ENCODE results near the gene WWC1. TPM values are rescaled to one million over a fixed set of nuclear protein-coding genes. Genes with fewer than 3 reads are reported as not detected.
A peak's percentile ranks its signal among the peaks of the same experiment; 100 is the strongest.

Gene WWC1
- total RNA-seq, 2 donors from 2014 or later, result 2.7 to 8.1 TPM

- Histone ChIP-seq H3K36me3 (no peaks in the 10 kb centered on the region), H3K27me3 (no peaks in the 10 kb centered on the region), H3K4me3 (no peak overlapping the region), H3K27ac (no peak overlapping the region), H3K4me1 (no peaks in the 10 kb centered on the region), H3K9me3 (no peaks in the 10 kb centered on the region)
- TF ChIP-seq, protein P1, sequence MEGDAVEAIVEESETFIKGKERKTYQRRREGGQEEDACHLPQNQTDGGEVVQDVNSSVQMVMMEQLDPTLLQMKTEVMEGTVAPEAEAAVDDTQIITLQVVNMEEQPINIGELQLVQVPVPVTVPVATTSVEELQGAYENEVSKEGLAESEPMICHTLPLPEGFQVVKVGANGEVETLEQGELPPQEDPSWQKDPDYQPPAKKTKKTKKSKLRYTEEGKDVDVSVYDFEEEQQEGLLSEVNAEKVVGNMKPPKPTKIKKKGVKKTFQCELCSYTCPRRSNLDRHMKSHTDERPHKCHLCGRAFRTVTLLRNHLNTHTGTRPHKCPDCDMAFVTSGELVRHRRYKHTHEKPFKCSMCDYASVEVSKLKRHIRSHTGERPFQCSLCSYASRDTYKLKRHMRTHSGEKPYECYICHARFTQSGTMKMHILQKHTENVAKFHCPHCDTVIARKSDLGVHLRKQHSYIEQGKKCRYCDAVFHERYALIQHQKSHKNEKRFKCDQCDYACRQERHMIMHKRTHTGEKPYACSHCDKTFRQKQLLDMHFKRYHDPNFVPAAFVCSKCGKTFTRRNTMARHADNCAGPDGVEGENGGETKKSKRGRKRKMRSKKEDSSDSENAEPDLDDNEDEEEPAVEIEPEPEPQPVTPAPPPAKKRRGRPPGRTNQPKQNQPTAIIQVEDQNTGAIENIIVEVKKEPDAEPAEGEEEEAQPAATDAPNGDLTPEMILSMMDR (IDR thresholded peaks at IDR 0.05), result no peak
- no peak for DNase-seq (ENCODE audit: low spot score)
Observed at GRCh38 chr5:168480601-168481000, 189.2 kb downstream of the WWC1 start.

GRCh38 chr5:168481330-168481788, 189.9 kb downstream of the WWC1 start:
- TF ChIP-seq, protein P1 (IDR thresholded peaks at IDR 0.05), result no peak
- no peak for DNase-seq (ENCODE audit: low spot score)
- Histone ChIP-seq H3K27me3 (no peaks in the 10 kb centered on the region), H3K36me3 (no peaks in the 10 kb centered on the region), H3K9me3 (no peaks in the 10 kb centered on the region), H3K4me3 (no peak overlapping the region), H3K4me1 (no peaks in the 10 kb centered on the region), H3K27ac (no peak overlapping the region)

DNA sequence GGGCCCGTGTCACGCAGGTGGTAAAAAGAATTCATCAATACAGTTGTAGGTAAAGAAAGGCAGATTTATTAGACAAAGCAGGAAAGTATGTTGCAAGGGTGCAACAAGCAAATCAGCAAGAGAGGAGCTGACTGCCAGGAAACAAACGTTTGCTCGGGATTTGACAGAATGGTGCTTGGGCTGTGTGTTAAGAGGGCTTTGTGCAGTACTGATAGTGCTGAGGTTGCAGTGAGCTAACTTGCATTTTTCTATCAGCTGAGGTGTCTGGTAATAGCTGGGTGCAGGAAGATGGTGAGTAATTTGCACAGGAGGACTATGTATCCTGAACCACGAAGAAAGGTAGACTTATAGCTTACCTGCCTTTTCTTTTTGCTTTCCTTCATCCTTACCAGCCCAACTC, 190.9 kb downstream of the WWC1 start:
- no peak for DNase-seq (ENCODE audit: low spot score)
- Histone ChIP-seq H3K9me3 (no peaks in the 10 kb centered on the region), H3K27ac (no peak overlapping the region), H3K27me3 (no peaks in the 10 kb centered on the region), H3K36me3 (no peaks in the 10 kb centered on the region), H3K4me1 (peaks cover 0 to 7% of the 10 kb centered on the region in 2 donors), H3K4me3 (no peak overlapping the region)
- TF ChIP-seq, protein P1 (IDR thresholded peaks at IDR 0.05), result no peak

- H3K4me1 ChIP-seq, result peaks cover 0 to 13% of the 10 kb centered on the region in 2 donors
- DNase-seq (ENCODE audit: low spot score), result peak; percentile 89
- H3K27ac ChIP-seq, result peak within 1 kb of the TSS; percentile 69 to 77
- TF ChIP-seq, protein P1 (IDR thresholded peaks at IDR 0.05), result peak; percentile 93 to 97
- peaks cover 29% of the 10 kb centered on the region for H3K36me3 ChIP-seq
- H3K9me3 ChIP-seq, result no peaks in the 10 kb centered on the region
- no peaks in the 10 kb centered on the region for H3K27me3 ChIP-seq
- H3K4me3 ChIP-seq, result peak within 1 kb of the TSS; percentile 89 to 93
Observed at GRCh38 chr5:168486136-168486879, 194.9 kb downstream of the WWC1 start, which contains the start of gene RARS1. RARS1 (plus strand) TSS chr5:168486471; CDS start chr5:168486499, 28 bp downstream.

DNA sequence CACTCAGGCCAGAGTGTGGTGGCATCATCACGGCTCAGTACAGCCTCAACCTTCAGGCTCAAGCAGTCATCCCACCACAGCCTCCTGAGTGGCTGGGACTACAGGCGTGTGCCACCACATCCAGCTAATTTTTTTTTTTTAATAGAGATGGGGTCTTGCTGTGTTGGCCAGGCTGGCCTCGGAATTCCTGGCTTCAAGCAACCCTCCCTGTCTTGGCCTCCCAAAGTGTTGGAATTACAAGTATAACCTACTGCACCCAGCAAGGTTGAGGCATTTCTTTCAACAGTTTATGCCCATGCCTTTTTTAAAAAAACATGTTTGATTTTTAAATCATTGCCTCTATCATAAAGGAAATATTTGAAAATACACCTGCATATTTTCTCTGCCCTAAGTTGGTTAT, 197.6 kb downstream of the WWC1 start:
- TF ChIP-seq, protein P1 (IDR thresholded peaks at IDR 0.05), result no peak
- Histone ChIP-seq H3K27ac (no peak overlapping the region), H3K9me3 (no peaks in the 10 kb centered on the region), H3K4me3 (no peak overlapping the region), H3K36me3 (peaks cover 53% of the 10 kb centered on the region), H3K27me3 (no peaks in the 10 kb centered on the region), H3K4me1 (peaks cover 0 to 13% of the 10 kb centered on the region in 2 donors)
- no peak for DNase-seq (ENCODE audit: low spot score)

Measured in right atrium auricular region (tissue), 2 donors.